SIG-M5 treated with dmso at 0.1 percent for 504 hours (cell line): ENCODE data around the gene RNF225.
"Not testable (repeated sequence)": the region's sequence is repeated elsewhere in the genome, so short reads cannot be mapped to it uniquely, and the experiment has no call there.

Source experiments
- DNase-seq: peaks from one replicate; lab custom pipeline; 2025; ENCODE audit not compliant: unreplicated experiment; lab: John Stamatoyannopoulos, UW

Gene RNF225

GRCh38 chr19:58395220-58395978 lies at the start of gene RNF225:
Gene RNF225 (plus strand): TSS chr19:58395656. CDS start chr19:58396090, 434 bp downstream.
- DNase-seq: peak; percentile 19

- peak; percentile 64 for DNase-seq
Observed at GRCh38 chr19:58346961-58347929, 48.2 kb upstream of the RNF225 start.

GRCh38 chr19:58348080-58348479 lies 47.4 kb upstream of the RNF225 start:
- DNase-seq: not testable (repeated sequence)

GRCh38 chr19:58349590-58349989 lies 45.9 kb upstream of the RNF225 start:
- DNase-seq: no peak

GRCh38 chr19:58350001-58350861 lies 45.2 kb upstream of the RNF225 start:
- no peak for DNase-seq

- no peak for DNase-seq
Observed at GRCh38 chr19:58350871-58351557, 44.4 kb upstream of the RNF225 start.

GRCh38 chr19:58351558-58351878 lies 43.9 kb upstream of the RNF225 start:
- DNase-seq: no peak

GRCh38 chr19:58351990-58352755 lies 43.3 kb upstream of the RNF225 start:
- DNase-seq: no peak

- DNase-seq: no peak
Observed at GRCh38 chr19:58352760-58353671, 42.4 kb upstream of the RNF225 start, which contains the start of gene A1BG. Gene A1BG (minus strand): TSS chr19:58353492. CDS start chr19:58353437, 55 bp downstream.

GRCh38 chr19:58353717-58354477 lies 41.6 kb upstream of the RNF225 start:
- no peak for DNase-seq

GRCh38 chr19:58354478-58355030 lies 40.9 kb upstream of the RNF225 start:
- DNase-seq: no peak

GRCh38 chr19:58355215-58355796 lies 40.1 kb upstream of the RNF225 start:
- no peak for DNase-seq

GRCh38 chr19:58355908-58356765 lies 39.3 kb upstream of the RNF225 start:
- no peak for DNase-seq

- no peak for DNase-seq
Observed at GRCh38 chr19:58356766-58357480, 38.5 kb upstream of the RNF225 start.

- DNase-seq: no peak
Observed at GRCh38 chr19:58357481-58358145, 37.8 kb upstream of the RNF225 start.
